Measurements from ENCODE around the gene STK32C. TPM values are rescaled to one million over a fixed set of nuclear protein-coding genes. Genes with fewer than 3 reads are reported as not detected.
"Not testable (repeated sequence)": the region's sequence is repeated elsewhere in the genome, so short reads cannot be mapped to it uniquely, and the experiment has no call there.

Gene STK32C
- total RNA-seq, 4 donors from 2014 or later = 9.4 to 18.1 (median 16.2) TPM

- H3K9me3 ChIP-seq = no peaks in the 10 kb centered on the region
Measured at GRCh38 chr10:132162021-132162531, 145.7 kb downstream of the STK32C start.

DNA sequence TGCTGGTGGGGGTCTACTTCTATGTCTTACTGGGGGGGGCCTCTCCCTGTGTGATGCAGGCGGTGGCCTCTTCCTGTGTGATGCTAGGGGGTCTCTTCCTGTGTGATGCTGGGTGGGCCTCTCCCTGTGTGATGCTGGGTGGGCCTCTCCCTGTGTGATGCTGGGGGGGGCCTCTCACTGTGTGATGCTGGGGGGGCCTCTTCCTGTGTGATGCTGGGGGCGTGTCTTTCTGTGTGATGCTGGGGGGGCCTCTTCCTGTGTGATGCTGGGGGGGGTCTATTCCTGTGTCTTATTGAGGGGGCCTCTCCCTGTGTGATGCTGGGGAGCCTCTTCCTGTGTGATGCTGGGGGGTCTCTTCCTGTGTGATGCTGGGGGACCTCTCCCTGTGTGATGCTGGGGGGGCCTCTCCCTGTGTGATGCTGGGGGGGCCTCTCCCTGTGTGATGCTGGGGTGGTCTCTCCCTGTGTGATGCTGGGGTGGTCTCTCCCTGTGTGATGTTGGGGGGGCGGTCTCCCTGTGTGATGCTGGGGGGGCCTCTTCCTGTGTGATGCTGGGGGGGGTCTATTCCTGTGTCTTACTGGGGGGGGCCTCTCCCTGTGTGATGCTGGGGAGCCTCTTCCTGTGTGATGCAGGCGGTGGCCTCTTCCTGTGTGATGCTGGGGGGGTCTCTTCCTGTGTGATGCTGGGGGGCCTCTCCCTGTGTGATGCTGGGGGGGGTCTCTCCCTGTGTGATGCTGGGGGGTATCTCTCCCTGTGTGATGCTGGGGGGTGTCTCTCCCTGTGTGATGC, 146.7 kb downstream of the STK32C start:
- not testable (repeated sequence) for DNase-seq (ENCODE audit: low spot score in 2 of 2); H3K9me3 ChIP-seq; H3K4me3 ChIP-seq; H3K27ac ChIP-seq; H3K36me3 ChIP-seq
- Histone ChIP-seq H3K27me3 (peaks cover 0 to 22% of the 10 kb centered on the region in 2 donors), H3K4me1 (peaks cover 0 to 15% (median 2%) of the 10 kb centered on the region in 4 donors)
- WGBS, 2 donors = 83% methylated on average over 1 of the region's 4 CpGs; no CpG with 5 or more reads in 1 of the 2 donors

More at GRCh38 chr10:132162021-132162531, 145.7 kb downstream of the STK32C start:
- Histone ChIP-seq H3K4me3 (no peak overlapping the region), H3K36me3 (no peaks in the 10 kb centered on the region), H3K4me1 (peaks cover 0 to 15% (median 2%) of the 10 kb centered on the region in 4 donors), H3K27ac (no peak overlapping the region), H3K27me3 (peaks cover 0 to 28% of the 10 kb centered on the region in 2 donors)
- DNase-seq (ENCODE audit: low spot score in 2 of 2) = no peak
- WGBS, 2 donors = 32 to 42% methylated on average over 7 to 12 of the region's 12 CpGs
- no peak for TF ChIP-seq POLR2A (IDR thresholded peaks at IDR 0.05)

DNA sequence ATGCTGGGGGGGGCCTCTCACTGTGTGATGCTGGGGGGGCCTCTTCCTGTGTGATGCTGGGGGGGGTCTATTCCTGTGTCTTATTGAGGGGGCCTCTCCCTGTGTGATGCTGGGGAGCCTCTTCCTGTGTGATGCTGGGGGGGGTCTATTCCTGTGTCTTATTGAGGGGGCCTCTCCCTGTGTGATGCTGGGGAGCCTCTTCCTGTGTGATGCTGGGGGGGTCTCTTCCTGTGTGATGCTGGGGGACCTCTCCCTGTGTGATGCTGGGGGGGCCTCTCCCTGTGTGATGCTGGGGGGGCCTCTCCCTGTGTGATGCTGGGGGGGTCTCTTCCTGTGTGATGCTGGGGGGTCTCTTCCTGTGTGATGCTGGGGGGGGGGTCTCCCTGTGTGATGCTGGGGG, 147.5 kb downstream of the STK32C start:
- H3K4me3 ChIP-seq; H3K27ac ChIP-seq; DNase-seq (ENCODE audit: low spot score in 2 of 2); H3K36me3 ChIP-seq; H3K9me3 ChIP-seq: not testable (repeated sequence)
- Histone ChIP-seq H3K4me1 (peaks cover 0 to 15% (median 2%) of the 10 kb centered on the region in 4 donors), H3K27me3 (peaks cover 0 to 14% of the 10 kb centered on the region in 2 donors)

DNA sequence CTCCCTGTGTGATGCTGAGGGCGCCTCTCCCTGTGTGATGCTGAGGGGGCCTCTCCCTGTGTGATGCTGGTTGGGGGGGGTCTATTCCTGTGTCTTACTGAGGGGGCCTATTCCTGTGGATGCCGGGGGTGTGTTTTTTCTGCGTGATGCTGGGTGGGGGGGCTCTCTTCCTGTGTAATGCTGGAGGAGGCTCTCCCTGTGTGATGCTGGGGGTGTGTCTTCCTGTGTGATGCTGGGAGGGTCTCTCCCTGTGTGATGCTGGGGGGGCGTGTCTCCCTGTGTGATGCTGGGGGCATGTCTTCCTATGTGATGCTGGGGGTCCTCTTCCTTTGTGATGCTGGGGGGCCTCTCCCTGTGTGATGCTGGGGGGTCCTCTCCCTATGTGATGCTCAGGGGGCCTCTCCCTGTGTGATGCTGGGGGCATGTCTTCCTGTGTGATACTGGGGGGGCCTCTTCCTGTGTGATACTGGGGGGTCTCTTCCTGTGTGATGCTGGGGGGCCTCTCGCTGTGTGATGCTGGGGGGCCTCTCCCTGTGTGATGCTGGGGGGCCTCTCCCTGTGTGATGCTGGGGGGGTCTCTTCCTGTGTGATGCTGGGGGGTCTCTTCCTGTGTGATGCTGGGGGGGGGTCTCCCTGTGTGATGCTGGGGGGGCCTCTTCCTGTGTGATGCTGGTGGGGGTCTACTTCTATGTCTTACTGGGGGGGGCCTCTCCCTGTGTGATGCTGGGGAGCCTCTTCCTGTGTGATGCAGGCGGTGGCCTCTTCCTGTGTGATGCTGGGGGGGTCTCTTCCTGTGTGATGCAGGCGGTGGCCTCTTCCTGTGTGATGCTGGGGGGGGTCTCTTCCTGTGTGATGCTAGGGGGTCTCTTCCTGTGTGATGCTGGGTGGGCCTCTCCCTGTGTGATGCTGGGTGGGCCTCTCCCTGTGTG, 148.2 kb downstream of the STK32C start:
- not testable (repeated sequence) for H3K27me3 ChIP-seq; H3K4me3 ChIP-seq; H3K9me3 ChIP-seq; H3K36me3 ChIP-seq; H3K27ac ChIP-seq; DNase-seq (ENCODE audit: low spot score in 2 of 2)
- H3K4me1 ChIP-seq = peaks cover 0 to 15% (median 2%) of the 10 kb centered on the region in 4 donors
- 60 to 80% methylated on average over 1 to 2 of the region's 7 CpGs for WGBS, 2 donors

GRCh38 chr10:132158823-132159222, 148.9 kb downstream of the STK32C start:
- no peaks in the 10 kb centered on the region for H3K9me3 ChIP-seq
- TF ChIP-seq EP300 (IDR thresholded peaks at IDR 0.05) = no peak
- TF ChIP-seq, protein P1, sequence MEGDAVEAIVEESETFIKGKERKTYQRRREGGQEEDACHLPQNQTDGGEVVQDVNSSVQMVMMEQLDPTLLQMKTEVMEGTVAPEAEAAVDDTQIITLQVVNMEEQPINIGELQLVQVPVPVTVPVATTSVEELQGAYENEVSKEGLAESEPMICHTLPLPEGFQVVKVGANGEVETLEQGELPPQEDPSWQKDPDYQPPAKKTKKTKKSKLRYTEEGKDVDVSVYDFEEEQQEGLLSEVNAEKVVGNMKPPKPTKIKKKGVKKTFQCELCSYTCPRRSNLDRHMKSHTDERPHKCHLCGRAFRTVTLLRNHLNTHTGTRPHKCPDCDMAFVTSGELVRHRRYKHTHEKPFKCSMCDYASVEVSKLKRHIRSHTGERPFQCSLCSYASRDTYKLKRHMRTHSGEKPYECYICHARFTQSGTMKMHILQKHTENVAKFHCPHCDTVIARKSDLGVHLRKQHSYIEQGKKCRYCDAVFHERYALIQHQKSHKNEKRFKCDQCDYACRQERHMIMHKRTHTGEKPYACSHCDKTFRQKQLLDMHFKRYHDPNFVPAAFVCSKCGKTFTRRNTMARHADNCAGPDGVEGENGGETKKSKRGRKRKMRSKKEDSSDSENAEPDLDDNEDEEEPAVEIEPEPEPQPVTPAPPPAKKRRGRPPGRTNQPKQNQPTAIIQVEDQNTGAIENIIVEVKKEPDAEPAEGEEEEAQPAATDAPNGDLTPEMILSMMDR (IDR thresholded peaks at IDR 0.05) = no peak
- TF ChIP-seq POLR2A (IDR thresholded peaks at IDR 0.05) = no peak
- H3K27me3 ChIP-seq = peaks cover 0 to 3% of the 10 kb centered on the region in 2 donors
- no peak overlapping the region for H3K27ac ChIP-seq
- no peak overlapping the region for H3K4me3 ChIP-seq
- WGBS, 2 donors = 67 to 80% methylated on average over 1 to 7 of the region's 7 CpGs
- DNase-seq (ENCODE audit: low spot score in 2 of 2) = no peak
- H3K4me1 ChIP-seq = peaks cover 0 to 15% (median 2%) of the 10 kb centered on the region in 4 donors
- peaks cover 0 to 6% (median 0%) of the 10 kb centered on the region in 3 donors for H3K36me3 ChIP-seq

GRCh38 chr10:132158122-132158741, 149.5 kb downstream of the STK32C start:
- WGBS, 2 donors = 51 to 61% methylated on average over 2 of the region's 2 CpGs
- Histone ChIP-seq H3K27ac (no peak overlapping the region), H3K27me3 (no peaks in the 10 kb centered on the region), H3K4me3 (no peak overlapping the region), H3K36me3 (peaks cover 0 to 12% (median 0%) of the 10 kb centered on the region in 3 donors), H3K4me1 (peaks cover 0 to 12% (median 2%) of the 10 kb centered on the region in 4 donors), H3K9me3 (no peaks in the 10 kb centered on the region)
- DNase-seq (ENCODE audit: low spot score in 2 of 2) = no peak
- TF ChIP-seq, protein P1 (IDR thresholded peaks at IDR 0.05) = no peak
- no peak for TF ChIP-seq EP300 (IDR thresholded peaks at IDR 0.05)

Other genes with a start within 250 kb of the STK32C start
- gene JAKMIP3, start 242.0 kb downstream of the STK32C start, total RNA-seq = under 1 TPM; 0.42 to 0.98 (median 0.67) TPM
- 1 to 10 TPM in 2 of 4 donors, under 1 TPM in 2; 0.21 to 3.1 (median 1.4) TPM for gene DPYSL4, start 121.0 kb downstream of the STK32C start, total RNA-seq
- gene LRRC27, start 24.2 kb upstream of the STK32C start, total RNA-seq = 10 to 100 TPM; 10.1 to 21.6 (median 17.9) TPM
- gene PWWP2B, start 89.2 kb upstream of the STK32C start, total RNA-seq = 10 to 100 TPM; 12.6 to 23.7 (median 15.1) TPM
- gene INPP5A, start 229.8 kb upstream of the STK32C start, total RNA-seq = 100 to 1,000 TPM in 1 of 4 donors, 10 to 100 TPM in 3; 73.8 to 101 (median 86.2) TPM

Measured in tibial nerve (tissue), 4 donors.